Measurements from ENCODE around the gene CCDC43. TPM values are rescaled to one million over a fixed set of nuclear protein-coding genes. Genes with fewer than 3 reads are reported as not detected.
A peak's percentile ranks its signal among the peaks of the same experiment; 100 is the strongest.

The CCDC43 gene
- polyA plus RNA-seq, 1 of the 3 experiments (the other 2 are of a cell fraction): 6.4 TPM

DNA sequence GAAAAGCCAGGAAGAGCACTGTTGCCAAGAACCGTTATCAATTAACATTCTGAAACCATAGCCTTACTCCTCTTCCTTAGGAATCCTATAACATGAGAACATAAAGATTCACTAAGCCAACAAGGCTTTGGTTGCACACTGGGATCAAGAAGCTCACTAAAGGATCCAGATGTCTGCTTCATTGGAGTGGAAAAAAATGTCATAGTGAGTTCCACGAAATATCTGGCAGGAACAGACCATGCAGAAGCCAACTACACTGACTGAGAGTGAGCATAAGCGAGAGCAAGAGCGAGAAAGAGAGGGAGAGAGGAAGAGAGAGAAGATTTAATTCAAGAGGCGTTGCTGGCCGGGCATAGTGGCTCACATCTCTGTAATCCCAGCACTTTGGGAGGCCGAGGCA, 46.7 kb downstream of the CCDC43 start:
- TF ChIP-seq, protein P1, sequence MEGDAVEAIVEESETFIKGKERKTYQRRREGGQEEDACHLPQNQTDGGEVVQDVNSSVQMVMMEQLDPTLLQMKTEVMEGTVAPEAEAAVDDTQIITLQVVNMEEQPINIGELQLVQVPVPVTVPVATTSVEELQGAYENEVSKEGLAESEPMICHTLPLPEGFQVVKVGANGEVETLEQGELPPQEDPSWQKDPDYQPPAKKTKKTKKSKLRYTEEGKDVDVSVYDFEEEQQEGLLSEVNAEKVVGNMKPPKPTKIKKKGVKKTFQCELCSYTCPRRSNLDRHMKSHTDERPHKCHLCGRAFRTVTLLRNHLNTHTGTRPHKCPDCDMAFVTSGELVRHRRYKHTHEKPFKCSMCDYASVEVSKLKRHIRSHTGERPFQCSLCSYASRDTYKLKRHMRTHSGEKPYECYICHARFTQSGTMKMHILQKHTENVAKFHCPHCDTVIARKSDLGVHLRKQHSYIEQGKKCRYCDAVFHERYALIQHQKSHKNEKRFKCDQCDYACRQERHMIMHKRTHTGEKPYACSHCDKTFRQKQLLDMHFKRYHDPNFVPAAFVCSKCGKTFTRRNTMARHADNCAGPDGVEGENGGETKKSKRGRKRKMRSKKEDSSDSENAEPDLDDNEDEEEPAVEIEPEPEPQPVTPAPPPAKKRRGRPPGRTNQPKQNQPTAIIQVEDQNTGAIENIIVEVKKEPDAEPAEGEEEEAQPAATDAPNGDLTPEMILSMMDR (IDR thresholded peaks at IDR 0.05): no peak
- no peaks in the 10 kb centered on the region for H3F3A ChIP-seq (replicated peaks; ENCODE audit: insufficient read depth)
- H4K20me1 ChIP-seq (ENCODE audit: insufficient read depth): no peaks in the 10 kb centered on the region
- H3K79me2 ChIP-seq (ENCODE audit: insufficient read depth): no peaks in the 10 kb centered on the region
- no peaks in the 10 kb centered on the region for H3K9me2 ChIP-seq
- H3K27me3 ChIP-seq (ENCODE audit: insufficient read depth): no peaks in the 10 kb centered on the region
- H3K4me3 ChIP-seq (ENCODE audit: low read depth in 2 of 2, low read length in 1 of 2): no peak overlapping the region
- no peak overlapping the region for H3K27ac ChIP-seq (ENCODE audit: low read depth in 2 of 2, low read length in 1 of 2)
- no peaks in the 10 kb centered on the region for H3K4me1 ChIP-seq (ENCODE audit: control insufficient read depth in 1 of 2, insufficient read depth in 2 of 2, low read depth in 1 of 2, low read length in 1 of 2)
- WGBS (ENCODE audit: low lambda C conversion rate): 71% methylated on average over 7 of the region's 7 CpGs
- H3K4me2 ChIP-seq: no peak overlapping the region
- CTCF ChIA-PET: no interaction called here
- POLR2A ChIA-PET: no interaction called here
- H3K9me3 ChIP-seq: no peaks in the 10 kb centered on the region
- H3K36me3 ChIP-seq (replicated peaks in 1 of 2; ENCODE audit: control insufficient read depth in 1 of 2, insufficient read depth in 2 of 2, low read length in 1 of 2): no peaks in the 10 kb centered on the region
- H2AFZ ChIP-seq (ENCODE audit: low read depth): no peak overlapping the region
- no peak overlapping the region for H3K9ac ChIP-seq
- DNase-seq: no peak

DNA sequence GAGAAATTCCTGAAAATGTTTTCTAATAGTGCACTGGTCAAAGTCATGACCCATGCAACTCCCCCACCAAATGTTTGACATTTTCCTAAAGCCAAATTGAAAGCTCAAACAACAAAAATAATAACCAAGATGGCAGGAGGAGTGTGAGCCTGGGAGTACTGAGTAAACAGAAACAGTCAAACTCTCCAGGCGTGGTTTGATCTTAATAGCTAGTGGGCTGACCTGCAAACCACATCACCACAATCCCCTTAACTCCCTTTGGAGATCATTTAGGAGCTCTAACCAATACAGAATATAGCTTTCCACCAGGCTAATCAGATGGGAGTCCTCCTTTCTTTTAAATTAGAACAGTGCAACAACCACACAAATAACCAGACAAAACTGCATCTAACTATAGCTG, 52.5 kb downstream of the CCDC43 start:
- H3K27me3 ChIP-seq (ENCODE audit: insufficient read depth): no peaks in the 10 kb centered on the region
- WGBS (ENCODE audit: low lambda C conversion rate): 50% methylated on average over 1 of the region's 1 CpG
- CTCF ChIA-PET: interaction anchor here (0.6 to 5.7 kb wide), 25 partner anchors 9 to 306 kb away, joined by 3 to 55 read pairs (median 3); partner anchors contain the start of gene MEIOC
- H3K4me1 ChIP-seq (ENCODE audit: control insufficient read depth in 1 of 2, insufficient read depth in 2 of 2, low read depth in 1 of 2, low read length in 1 of 2): no peaks in the 10 kb centered on the region
- no peak overlapping the region for H3K27ac ChIP-seq (ENCODE audit: low read depth in 2 of 2, low read length in 1 of 2)
- H4K20me1 ChIP-seq (ENCODE audit: insufficient read depth): no peaks in the 10 kb centered on the region
- no peak overlapping the region for H3K4me2 ChIP-seq
- no peaks in the 10 kb centered on the region for H3K9me3 ChIP-seq
- TF ChIP-seq YY1 (IDR thresholded peaks at IDR 0.05; ENCODE audit: low read depth) (no peak), GABPA (IDR thresholded peaks at IDR 0.05; ENCODE audit: low read depth) (no peak), JUND (IDR thresholded peaks at IDR 0.05) (no peak), TCF12 (IDR thresholded peaks at IDR 0.05) (no peak), SMC3 (IDR thresholded peaks at IDR 0.05; ENCODE audit: low read depth, low read length) (no peak)
- TF ChIP-seq, protein P2, sequence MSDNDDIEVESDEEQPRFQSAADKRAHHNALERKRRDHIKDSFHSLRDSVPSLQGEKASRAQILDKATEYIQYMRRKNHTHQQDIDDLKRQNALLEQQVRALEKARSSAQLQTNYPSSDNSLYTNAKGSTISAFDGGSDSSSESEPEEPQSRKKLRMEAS (IDR thresholded peaks at IDR 0.05; ENCODE audit: low read depth): no peak
- H3K36me3 ChIP-seq (replicated peaks in 1 of 2; ENCODE audit: control insufficient read depth in 1 of 2, insufficient read depth in 2 of 2, low read length in 1 of 2): no peaks in the 10 kb centered on the region
- POLR2A ChIA-PET: no interaction called here
- H3K9me2 ChIP-seq: no peaks in the 10 kb centered on the region
- H3K79me2 ChIP-seq (ENCODE audit: insufficient read depth): no peaks in the 10 kb centered on the region
- no peak overlapping the region for H3K4me3 ChIP-seq (ENCODE audit: low read depth in 2 of 2, low read length in 1 of 2)
- H3F3A ChIP-seq (replicated peaks; ENCODE audit: insufficient read depth): no peaks in the 10 kb centered on the region
- no peak overlapping the region for H3K9ac ChIP-seq
- no peak for DNase-seq
- no peak overlapping the region for H2AFZ ChIP-seq (ENCODE audit: low read depth)

DNA sequence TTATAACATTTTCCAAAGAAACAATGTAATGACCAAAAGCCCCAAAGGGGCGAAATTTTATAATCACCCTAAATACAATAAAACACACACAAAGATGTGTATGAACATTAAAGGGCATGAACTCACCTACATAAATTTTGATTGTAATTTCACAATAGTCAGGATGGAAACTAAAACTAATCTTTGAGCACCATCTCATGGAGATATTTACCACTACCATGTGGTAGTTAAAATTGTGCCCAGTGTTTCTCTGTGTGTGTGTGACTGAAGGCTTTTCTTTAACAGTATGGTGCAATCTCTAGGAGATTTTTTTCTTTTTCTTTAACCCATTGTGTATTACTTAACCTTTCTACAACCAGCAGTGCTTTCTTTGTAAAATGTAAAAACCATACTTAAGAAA, 53.0 kb downstream of the CCDC43 start:
- 12% methylated on average over 1 of the region's 1 CpG for WGBS (ENCODE audit: low lambda C conversion rate)
- Histone ChIP-seq H3K27me3 (ENCODE audit: insufficient read depth) (no peaks in the 10 kb centered on the region), H4K20me1 (ENCODE audit: insufficient read depth) (no peaks in the 10 kb centered on the region), H3K4me3 (ENCODE audit: low read depth in 2 of 2, low read length in 1 of 2) (no peak overlapping the region), H2AFZ (ENCODE audit: low read depth) (no peak overlapping the region), H3K79me2 (ENCODE audit: insufficient read depth) (no peaks in the 10 kb centered on the region), H3K4me1 (ENCODE audit: control insufficient read depth in 1 of 2, insufficient read depth in 2 of 2, low read depth in 1 of 2, low read length in 1 of 2) (no peaks in the 10 kb centered on the region), H3K27ac (ENCODE audit: low read depth in 2 of 2, low read length in 1 of 2) (no peak overlapping the region), H3K9me3 (no peaks in the 10 kb centered on the region), H3F3A (replicated peaks; ENCODE audit: insufficient read depth) (no peaks in the 10 kb centered on the region), H3K4me2 (no peak overlapping the region), H3K9ac (no peak overlapping the region), H3K9me2 (no peaks in the 10 kb centered on the region), H3K36me3 (replicated peaks in 1 of 2; ENCODE audit: control insufficient read depth in 1 of 2, insufficient read depth in 2 of 2, low read length in 1 of 2) (no peaks in the 10 kb centered on the region)
- POLR2A ChIA-PET: no interaction called here
- CTCF ChIA-PET: interaction anchor here (1.0 to 5.7 kb wide), 10 partner anchors 10 to 290 kb away, joined by 3 to 55 read pairs (median 4); partner anchors contain the start of gene MEIOC
- DNase-seq: peak; percentile 58
- no peak for TF ChIP-seq TCF12 (IDR thresholded peaks at IDR 0.05)
- no peak for TF ChIP-seq RXRA (IDR thresholded peaks at IDR 0.05; ENCODE audit: borderline replicate concordance, low read depth)
- peak; percentile 91 for TF ChIP-seq RAD21 (IDR thresholded peaks at IDR 0.05; ENCODE audit: low read length)
- TF ChIP-seq JUND (IDR thresholded peaks at IDR 0.05): no peak
- TF ChIP-seq MEF2A (IDR thresholded peaks at IDR 0.05; ENCODE audit: borderline replicate concordance, low read depth): no peak
- no peak for TF ChIP-seq NFIC (IDR thresholded peaks at IDR 0.05; ENCODE audit: borderline replicate concordance)
- TF ChIP-seq SIN3A (IDR thresholded peaks at IDR 0.05; ENCODE audit: borderline replicate concordance, low read depth, low read length): no peak
- TF ChIP-seq, protein P3, sequence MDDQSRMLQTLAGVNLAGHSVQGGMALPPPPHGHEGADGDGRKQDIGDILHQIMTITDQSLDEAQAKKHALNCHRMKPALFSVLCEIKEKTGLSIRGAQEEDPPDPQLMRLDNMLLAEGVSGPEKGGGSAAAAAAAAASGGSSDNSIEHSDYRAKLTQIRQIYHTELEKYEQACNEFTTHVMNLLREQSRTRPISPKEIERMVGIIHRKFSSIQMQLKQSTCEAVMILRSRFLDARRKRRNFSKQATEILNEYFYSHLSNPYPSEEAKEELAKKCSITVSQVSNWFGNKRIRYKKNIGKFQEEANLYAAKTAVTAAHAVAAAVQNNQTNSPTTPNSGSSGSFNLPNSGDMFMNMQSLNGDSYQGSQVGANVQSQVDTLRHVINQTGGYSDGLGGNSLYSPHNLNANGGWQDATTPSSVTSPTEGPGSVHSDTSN (IDR thresholded peaks at IDR 0.05): no peak
- TF ChIP-seq RFX5 (IDR thresholded peaks at IDR 0.05; ENCODE audit: low read length): no peak
- TF ChIP-seq SMC3 (IDR thresholded peaks at IDR 0.05; ENCODE audit: low read depth, low read length): peak; percentile 84
- TF ChIP-seq GABPA (IDR thresholded peaks at IDR 0.05; ENCODE audit: low read depth): no peak
- no peak for TF ChIP-seq TEAD4 (IDR thresholded peaks at IDR 0.05; ENCODE audit: borderline replicate concordance, insufficient read depth)
- no peak for TF ChIP-seq EP300 (IDR thresholded peaks at IDR 0.05; ENCODE audit: borderline replicate concordance in 1 of 2, low read depth in 1 of 2, low read length in 1 of 2)
- TF ChIP-seq, protein P2 (IDR thresholded peaks at IDR 0.05; ENCODE audit: low read depth): peak; percentile 50; the same call in 1 of the 2 replicates
- no peak for TF ChIP-seq CHD2 (IDR thresholded peaks at IDR 0.05; ENCODE audit: low read length, partially characterized antibody)
- no peak for TF ChIP-seq NRF1 (IDR thresholded peaks at IDR 0.05; ENCODE audit: low read depth, low read length)

Data from SK-N-SH (cell line).